ENCODE data around the gene PMVK. TPM values are rescaled to one million over a fixed set of nuclear protein-coding genes. Genes with fewer than 3 reads are reported as not detected.
A peak's percentile ranks its signal among the peaks of the same experiment; 100 is the strongest.

Gene PMVK
- total RNA-seq, 1 experiment from 2014 or later = 24.0 TPM

- intact Hi-C loops (cut with micrococcal nuclease) = loop anchor here (1.0 to 5.0 kb wide), 5 partner anchors 28 to 164 kb away; partner anchors contain the start of genes EFNA4 and SLC50A1
- CTCF ChIA-PET = interaction anchor here (0.7 to 2.6 kb wide), 9 partner anchors 9 to 278 kb away, joined by 3 to 14 read pairs (median 3); partner anchors contain the start of genes ADAM15, FLAD1, KRTCAP2 and PBXIP1
- H3K4me1 ChIP-seq (ENCODE audit: control insufficient read depth in 1 of 2, insufficient read depth in 2 of 2, low read length in 2 of 2) = peaks cover 40 to 66% of the 10 kb centered on the region in 2 experiments
Observed at GRCh38 chr1:154973344-154974101, 37.0 kb upstream of the PMVK start.

More at GRCh38 chr1:154973344-154974101, 37.0 kb upstream of the PMVK start:
- H3K9me2 ChIP-seq (ENCODE audit: insufficient read depth) = no peaks in the 10 kb centered on the region
- ATAC-seq = peak; percentile 33
- TF ChIP-seq ZBTB33 (IDR thresholded peaks at IDR 0.05; ENCODE audit: extremely low read depth, insufficient replicate concordance, low read length) (no peak), POLR2A (IDR thresholded peaks at IDR 0.05; ENCODE audit: borderline replicate concordance, extremely low read depth, insufficient read depth, insufficient read length) (no peak), POLR2AphosphoS5 (IDR thresholded peaks at IDR 0.05; ENCODE audit: low read depth, low read length) (peak; percentile 87), YY1 (IDR thresholded peaks at IDR 0.05; ENCODE audit: extremely low read depth, insufficient replicate concordance, low read depth, low read length) (peak; percentile 20), ZNF274 (IDR thresholded peaks at IDR 0.05; ENCODE audit: low read depth, low read length) (no peak), CTCF (IDR thresholded peaks at IDR 0.05 in 2 of 3, conservative IDR thresholded peaks at IDR 0.05 in 1 of 3; ENCODE audit: borderline replicate concordance in 1 of 3, insufficient read depth in 1 of 3, low read depth in 2 of 3, low read length in 2 of 3) (no peak), SRF (IDR thresholded peaks at IDR 0.05; ENCODE audit: low read depth) (no peak), EZH2phosphoT487 (IDR thresholded peaks at IDR 0.05; ENCODE audit: borderline replicate concordance) (no peak)
- H3K4me2 ChIP-seq (ENCODE audit: low read length) = peak overlapping the region; percentile 90
- H3K4me3 ChIP-seq (replicated peaks in 1 of 2; ENCODE audit: low read depth in 1 of 2, low read length in 2 of 2) = peak overlapping the region; percentile 61 to 70
- no peaks in the 10 kb centered on the region for H3K27me3 ChIP-seq (ENCODE audit: insufficient read depth, low read length)
- no peaks in the 10 kb centered on the region for H4K20me1 ChIP-seq (ENCODE audit: insufficient read depth)
- peak; percentile 97 for DNase-seq (ENCODE audit: low read depth, low spot score)
- POLR2A ChIA-PET = interaction anchor here (0.5 to 5.4 kb wide), 19 partner anchors 9 to 1526 kb away, joined by 3 to 46 read pairs (median 5); partner anchors contain the start of genes FLAD1, KRTCAP2, LENEP and PBXIP1
- H3K9me3 ChIP-seq (ENCODE audit: control insufficient read depth in 1 of 2, insufficient read depth in 1 of 2, low read depth in 1 of 2, low read length in 2 of 2) = no peaks in the 10 kb centered on the region
- peak overlapping the region; percentile 86 for H3K9ac ChIP-seq (ENCODE audit: low read length)
- peaks cover 88% of the 10 kb centered on the region for H3K79me2 ChIP-seq (ENCODE audit: insufficient read depth, low read length)
- RAD21 ChIA-PET (ENCODE audit: low non-redundant PET in 1 of 2, low total read pairs in 2 of 2, uncharacterized antibody in 2 of 2, unreplicated experiment in 2 of 2) = interaction anchor here (0.8 kb wide), 2 partner anchors 11 to 26 kb away, joined by 3 to 4 read pairs; no protein-coding TSS in a partner anchor
- H3K36me3 ChIP-seq (ENCODE audit: control insufficient read depth in 1 of 2, insufficient read depth in 2 of 2, low read length in 2 of 2) = peaks cover 3 to 22% of the 10 kb centered on the region in 2 experiments; a peak in 3 of 4 replicates
- peak overlapping the region; percentile 86 for H3K27ac ChIP-seq (ENCODE audit: low read depth, low read length)
- BruUV-seq (replicated peaks) = no TSS peak
- H2AFZ ChIP-seq (ENCODE audit: low read depth, low read length, poor library complexity, severe bottlenecking) = no peak overlapping the region

All from HCT116 (cell line).